ENCODE data around the gene ARHGAP8. TPM values are rescaled to one million over a fixed set of nuclear protein-coding genes. Genes with fewer than 3 reads are reported as not detected.

ARHGAP8 gene
- total and polyA plus RNA-seq, 2 of the 13 experiments (the other 11 are each of a cell fraction or from before 2014, with no cell fraction given) = 0.07 TPM; not detected in 1

GRCh38 chr22:44807232-44807631, 54.9 kb downstream of the ARHGAP8 start:
- H3K27ac ChIP-seq (ENCODE audit: extremely low read length, insufficient read depth, low read length) = no peak overlapping the region
- intact Hi-C loops (cut with micrococcal nuclease; ENCODE audit: unreplicated experiment) (no loop called here), in situ Hi-C loops (cut with HindIII; ENCODE audit: extremely low pct_ligation_motif_present, low pct_unique_long_range_greater_than_20kb) (no loop called here)
- no peak overlapping the region for H2AFZ ChIP-seq (ENCODE audit: low read length)
- H3K27me3 ChIP-seq (ENCODE audit: control insufficient read depth in 1 of 2, insufficient read depth in 2 of 2, low read length in 2 of 2) = peaks cover 12 to 46% of the 10 kb centered on the region in 2 experiments; a peak in 4 of 5 replicates
- H3K79me2 ChIP-seq (ENCODE audit: insufficient read depth, low read length) = no peaks in the 10 kb centered on the region
- FAIRE-seq (no peak), DNase-seq (ENCODE audit: low spot score) (no peak), ATAC-seq (no peak)
- BruUV-seq (replicated peaks) = no TSS peak
- H3K9me3 ChIP-seq (ENCODE audit: low read length) = no peaks in the 10 kb centered on the region
- ChIA-PET POLR2A (no interaction called here), CTCF (ENCODE audit: low intra/inter-chr PET ratio, low total read pairs) (no interaction called here)
- H3K36me3 ChIP-seq (replicated peaks in 1 of 2; ENCODE audit: control insufficient read depth in 1 of 2, insufficient read depth in 2 of 2, low read length in 2 of 2) = no peaks in the 10 kb centered on the region
- H3K9ac ChIP-seq (ENCODE audit: insufficient read depth, low read depth, low read length) = no peak overlapping the region
- H3K4me1 ChIP-seq (ENCODE audit: insufficient read depth, low read length) = no peaks in the 10 kb centered on the region
- no peak overlapping the region for H3K4me2 ChIP-seq (ENCODE audit: low read depth, low read length)
- H4K20me1 ChIP-seq (ENCODE audit: insufficient read depth, low read length) = no peaks in the 10 kb centered on the region
- whole genome bisulfite sequencing (ENCODE audit: low lambda C conversion rate) = 35% methylated on average over 7 of the region's 7 CpGs
- no peak overlapping the region for H3K4me3 ChIP-seq (replicated peaks in 1 of 3; ENCODE audit: insufficient read depth in 1 of 3, low read depth in 2 of 3, low read length in 3 of 3)
- TF ChIP-seq TFE3 (CRISPR knock-in tag; IDR thresholded peaks at IDR 0.05) (no peak), KAT7 (CRISPR knock-in tag; IDR thresholded peaks at IDR 0.05; ENCODE audit: borderline replicate concordance) (no peak), GMEB1 (CRISPR knock-in tag; IDR thresholded peaks at IDR 0.05; ENCODE audit: borderline replicate concordance) (no peak), MTA1 (CRISPR knock-in tag; IDR thresholded peaks at IDR 0.05; ENCODE audit: borderline replicate concordance) (no peak), ZBTB4 (CRISPR knock-in tag; IDR thresholded peaks at IDR 0.05; ENCODE audit: borderline replicate concordance) (no peak), MLX (CRISPR knock-in tag; IDR thresholded peaks at IDR 0.05) (no peak), KAT2B (IDR thresholded peaks at IDR 0.05; ENCODE audit: borderline replicate concordance, low read depth, low read length) (no peak), ZUFSP (CRISPR knock-in tag; IDR thresholded peaks at IDR 0.05; ENCODE audit: borderline replicate concordance) (no peak), ZNF567 (CRISPR knock-in tag; IDR thresholded peaks at IDR 0.05; ENCODE audit: borderline replicate concordance) (no peak), ZBTB46 (CRISPR knock-in tag; IDR thresholded peaks at IDR 0.05; ENCODE audit: borderline replicate concordance) (no peak), SP140L (CRISPR knock-in tag; IDR thresholded peaks at IDR 0.05; ENCODE audit: borderline replicate concordance) (no peak), KDM4B (CRISPR knock-in tag; IDR thresholded peaks at IDR 0.05) (no peak)
